GM18858 (cell line): ENCODE data around the gene OR10P1.

Experiments
- ATAC-seq: cut with Tn5 transposase; IDR thresholded peaks from one replicate; pipeline ENCODE4 v1.9.1; 2021; ENCODE audit not compliant: unreplicated experiment

Gene OR10P1

GRCh38 chr12:55682087-55682796 lies 45.5 kb downstream of the OR10P1 start:
- ATAC-seq = no peak

DNA sequence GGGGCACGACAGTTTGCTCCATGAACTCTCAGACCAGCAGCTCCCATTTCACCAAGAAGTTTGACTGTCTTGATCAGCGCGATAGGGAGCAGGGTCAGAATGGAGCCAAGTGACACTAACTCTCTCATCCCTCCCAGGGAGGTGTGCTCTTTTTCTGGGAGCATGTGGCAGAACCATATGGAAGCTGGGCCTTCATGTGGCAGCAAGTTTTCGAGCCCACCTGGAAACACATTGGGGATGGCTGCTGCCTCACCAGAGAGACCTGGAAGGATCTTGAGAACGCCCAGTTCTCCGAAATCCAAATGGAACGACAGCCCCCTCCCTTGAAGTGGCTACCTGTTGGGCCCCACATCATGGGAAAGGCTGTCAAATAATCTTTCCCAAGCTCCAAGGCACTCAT lies 47.0 kb downstream of the OR10P1 start:
- ATAC-seq = no peak

DNA sequence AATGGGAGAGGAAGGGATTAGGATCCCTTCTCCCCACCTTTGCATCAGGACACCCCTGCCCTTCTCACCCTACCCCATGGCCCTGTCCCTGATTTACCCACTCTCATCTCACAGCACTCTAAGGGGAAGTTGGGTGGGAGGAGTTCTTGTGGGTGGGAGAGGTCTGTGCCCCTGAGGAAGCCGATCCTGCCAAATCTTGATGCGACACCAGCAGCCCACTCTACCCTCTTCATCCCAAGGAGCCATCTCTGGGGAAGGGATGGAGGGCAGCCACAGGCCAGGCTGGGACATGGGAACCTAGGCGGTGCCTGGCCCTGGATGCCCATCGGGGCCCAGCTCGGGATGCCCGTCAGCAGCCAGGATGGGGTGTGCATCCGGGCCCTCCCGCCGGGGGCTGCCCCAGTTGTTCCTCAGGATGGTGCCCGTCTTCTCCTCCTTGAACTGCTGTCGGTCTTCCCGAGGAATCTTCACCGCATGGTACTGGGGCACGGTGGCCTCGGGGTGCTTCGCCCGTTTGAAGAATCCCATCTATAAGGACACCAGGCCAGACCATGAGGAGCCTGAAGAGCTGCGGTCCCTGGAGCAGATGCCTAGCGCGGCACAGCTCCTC lies 48.2 kb downstream of the OR10P1 start:
- no peak for ATAC-seq

GRCh38 chr12:55685671-55686070 lies 49.0 kb downstream of the OR10P1 start:
- ATAC-seq = no peak

DNA sequence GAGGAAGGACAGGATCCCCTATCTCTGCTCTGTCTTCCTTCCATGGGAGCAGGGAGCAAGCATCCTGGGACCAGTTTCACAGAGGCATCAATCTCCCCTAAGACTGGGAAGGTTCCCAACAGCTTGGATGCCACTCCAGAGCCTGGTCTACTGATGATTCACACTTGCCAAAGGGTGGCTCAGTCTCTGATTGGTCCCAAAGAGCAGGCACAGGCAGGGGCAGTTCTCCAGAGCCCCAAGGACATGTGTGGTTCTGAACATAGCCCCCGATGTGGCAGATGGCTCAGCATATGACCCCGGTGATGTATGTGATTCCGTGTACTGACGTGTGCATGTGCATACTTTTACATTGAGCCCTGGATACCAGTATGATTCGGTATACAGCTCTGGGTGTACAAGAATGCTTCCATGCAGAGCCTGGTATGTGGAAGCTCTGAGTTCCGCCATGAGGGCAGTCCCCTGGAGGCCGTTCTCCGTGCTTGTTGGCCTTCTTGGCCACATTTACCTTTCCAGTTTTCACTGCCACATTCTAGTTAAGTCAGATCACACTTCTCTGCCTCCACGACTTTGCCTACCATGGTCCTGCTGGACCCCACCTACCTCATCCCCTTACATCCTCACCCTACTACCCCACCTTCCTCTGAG lies 49.8 kb downstream of the OR10P1 start:
- ATAC-seq = no peak
